ENCODE measurements around the gene NFYB.

NFYB gene

GRCh38 chr12:104155711-104156555, 17.9 kb upstream of the NFYB start:
- Histone ChIP-seq H3K27me3 (ENCODE audit: insufficient read depth, poor library complexity, severe bottlenecking) (no peaks in the 10 kb centered on the region), H3K4me3 (replicated peaks; ENCODE audit: insufficient read depth, low read length) (no peak overlapping the region), H3K27ac (replicated peaks) (no peak overlapping the region)
- TF ChIP-seq CTCF (IDR thresholded peaks at IDR 0.05; ENCODE audit: insufficient read depth, low read length) (no peak), REST (IDR thresholded peaks at IDR 0.05; ENCODE audit: insufficient replicate concordance, low read depth) (no peak), SPI1 (IDR thresholded peaks at IDR 0.05; ENCODE audit: borderline replicate concordance, low read depth) (peak; percentile 57), GABPA (IDR thresholded peaks at IDR 0.05; ENCODE audit: low read depth) (no peak)
- DNase-seq (ENCODE audit: low read depth in 1 of 2, low spot score in 1 of 2), result no peak

GRCh38 chr12:104154806-104155205, 16.8 kb upstream of the NFYB start:
- no peak for DNase-seq (ENCODE audit: low read depth in 1 of 2, low spot score in 1 of 2)
- peak overlapping the region; percentile 28; the same call in 1 of the 2 replicates for H3K27ac ChIP-seq (replicated peaks)

More at GRCh38 chr12:104154806-104155205, 16.8 kb upstream of the NFYB start:
- TF ChIP-seq CTCF (IDR thresholded peaks at IDR 0.05; ENCODE audit: insufficient read depth, low read length) (no peak), REST (IDR thresholded peaks at IDR 0.05; ENCODE audit: insufficient replicate concordance, low read depth) (no peak), POLR2AphosphoS5 (IDR thresholded peaks at IDR 0.05; ENCODE audit: low read depth) (no peak), SPI1 (IDR thresholded peaks at IDR 0.05; ENCODE audit: borderline replicate concordance, low read depth) (no peak), GABPA (IDR thresholded peaks at IDR 0.05; ENCODE audit: low read depth) (no peak)
- no peak overlapping the region for H3K4me3 ChIP-seq (replicated peaks; ENCODE audit: insufficient read depth, low read length)
- H3K27me3 ChIP-seq (ENCODE audit: insufficient read depth, poor library complexity, severe bottlenecking), result no peaks in the 10 kb centered on the region

Data from HL-60 (cell line).